Measurements from ENCODE around the gene JPH4. TPM values are rescaled to one million over a fixed set of nuclear protein-coding genes. Genes with fewer than 3 reads are reported as not detected.

JPH4 gene
- total RNA-seq, 1 experiment from 2014 or later, result not detected

DNA sequence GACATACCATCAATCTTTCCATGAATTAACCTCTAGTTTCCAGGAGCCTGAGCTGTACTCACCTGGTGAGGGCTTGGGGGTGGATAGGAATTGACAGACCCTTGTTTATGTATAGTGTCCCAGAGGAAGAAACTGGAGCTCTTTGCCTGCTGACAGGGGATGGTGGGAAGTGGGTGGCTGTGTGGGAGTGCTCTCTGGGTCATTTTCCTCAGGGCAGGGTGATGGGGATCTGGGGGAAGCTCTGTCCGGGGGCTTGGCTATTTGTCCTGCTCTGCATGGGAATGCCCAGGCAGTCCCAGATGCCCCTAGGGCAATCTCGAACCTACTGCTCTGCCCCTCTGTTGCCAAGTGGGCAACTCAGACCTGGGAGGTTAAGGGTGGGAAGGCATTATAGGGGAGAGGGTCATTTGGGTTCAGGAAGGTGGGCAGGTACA lies 35.8 kb upstream of the JPH4 start:
- ChIA-PET POLR2A (interaction anchor here (0.7 kb wide), 1 partner anchor 316 kb away, joined by 3 read pairs; no protein-coding TSS in a partner anchor), CTCF (interaction anchor here (1.4 to 1.5 kb wide), 2 partner anchors 18 to 316 kb away, joined by 4 to 6 read pairs; no protein-coding TSS in a partner anchor)
- BruUV-seq (replicated peaks), result no TSS peak
- H3K4me3 Mint-ChIP-seq (ENCODE audit: unreplicated experiment), result no peak overlapping the region
- DNase-seq (ENCODE audit: unreplicated experiment), result no peak
- H3K9me3 Mint-ChIP-seq (ENCODE audit: unreplicated experiment), result no peaks in the 10 kb centered on the region
- H3K27me3 Mint-ChIP-seq (ENCODE audit: insufficient read depth, unreplicated experiment), result peaks cover 51% of the 10 kb centered on the region
- no peaks in the 10 kb centered on the region for H3K4me1 Mint-ChIP-seq (ENCODE audit: insufficient read depth, unreplicated experiment)
- TF ChIP-seq, protein P1, sequence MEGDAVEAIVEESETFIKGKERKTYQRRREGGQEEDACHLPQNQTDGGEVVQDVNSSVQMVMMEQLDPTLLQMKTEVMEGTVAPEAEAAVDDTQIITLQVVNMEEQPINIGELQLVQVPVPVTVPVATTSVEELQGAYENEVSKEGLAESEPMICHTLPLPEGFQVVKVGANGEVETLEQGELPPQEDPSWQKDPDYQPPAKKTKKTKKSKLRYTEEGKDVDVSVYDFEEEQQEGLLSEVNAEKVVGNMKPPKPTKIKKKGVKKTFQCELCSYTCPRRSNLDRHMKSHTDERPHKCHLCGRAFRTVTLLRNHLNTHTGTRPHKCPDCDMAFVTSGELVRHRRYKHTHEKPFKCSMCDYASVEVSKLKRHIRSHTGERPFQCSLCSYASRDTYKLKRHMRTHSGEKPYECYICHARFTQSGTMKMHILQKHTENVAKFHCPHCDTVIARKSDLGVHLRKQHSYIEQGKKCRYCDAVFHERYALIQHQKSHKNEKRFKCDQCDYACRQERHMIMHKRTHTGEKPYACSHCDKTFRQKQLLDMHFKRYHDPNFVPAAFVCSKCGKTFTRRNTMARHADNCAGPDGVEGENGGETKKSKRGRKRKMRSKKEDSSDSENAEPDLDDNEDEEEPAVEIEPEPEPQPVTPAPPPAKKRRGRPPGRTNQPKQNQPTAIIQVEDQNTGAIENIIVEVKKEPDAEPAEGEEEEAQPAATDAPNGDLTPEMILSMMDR (IDR thresholded peaks at IDR 0.05; ENCODE audit: unreplicated experiment), result no peak
- no peak overlapping the region for H3K27ac Mint-ChIP-seq (ENCODE audit: low read depth, unreplicated experiment)
- intact Hi-C loops (cut with micrococcal nuclease), result no loop called here
- H3K36me3 Mint-ChIP-seq (ENCODE audit: insufficient read depth, unreplicated experiment), result no peaks in the 10 kb centered on the region

DNA sequence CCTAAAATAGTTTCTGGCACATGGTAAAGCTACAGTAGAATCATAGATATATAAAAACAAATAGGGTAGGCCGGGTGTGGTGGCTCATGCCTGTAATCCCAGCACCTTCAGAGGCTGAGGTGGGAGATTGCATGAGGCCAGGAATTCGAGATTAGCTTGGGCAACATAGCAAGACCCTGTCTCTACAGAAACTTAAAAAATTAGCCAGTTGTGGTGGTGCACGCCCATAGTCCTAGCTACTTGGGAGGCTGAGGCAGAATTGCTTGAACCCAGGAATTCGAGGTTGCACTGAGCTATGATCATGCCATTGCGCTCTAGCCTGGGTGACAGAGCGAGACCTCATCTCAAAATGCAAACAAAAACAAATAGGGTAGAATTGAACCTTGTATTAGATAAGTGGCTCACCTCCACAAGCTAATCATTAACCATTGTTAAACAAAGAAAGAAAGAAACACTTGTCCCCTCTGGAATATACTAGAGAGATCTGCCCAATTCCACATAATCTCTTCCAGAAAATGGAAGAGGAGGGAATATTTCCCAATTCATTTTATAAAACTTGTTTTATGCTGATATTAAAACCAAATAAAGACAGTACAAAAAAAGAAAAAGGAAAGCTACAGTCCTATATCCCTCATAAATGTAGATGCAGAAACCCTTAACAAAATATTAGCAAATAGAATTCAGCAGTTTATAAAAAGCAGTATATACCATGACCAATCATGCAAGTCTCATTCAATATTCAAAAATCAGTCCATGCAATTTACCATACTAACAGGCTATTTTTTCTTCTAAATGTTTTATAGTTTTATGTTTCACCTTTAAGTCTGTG lies 34.9 kb upstream of the JPH4 start:
- H3K36me3 Mint-ChIP-seq (ENCODE audit: insufficient read depth, unreplicated experiment), result no peaks in the 10 kb centered on the region
- BruUV-seq (replicated peaks), result no TSS peak
- H3K27me3 Mint-ChIP-seq (ENCODE audit: insufficient read depth, unreplicated experiment), result peaks cover 51% of the 10 kb centered on the region
- TF ChIP-seq, protein P1 (IDR thresholded peaks at IDR 0.05; ENCODE audit: unreplicated experiment), result no peak
- H3K4me1 Mint-ChIP-seq (ENCODE audit: insufficient read depth, unreplicated experiment), result no peaks in the 10 kb centered on the region
- H3K4me3 Mint-ChIP-seq (ENCODE audit: unreplicated experiment), result no peak overlapping the region
- H3K27ac Mint-ChIP-seq (ENCODE audit: low read depth, unreplicated experiment), result no peak overlapping the region
- POLR2A ChIA-PET, result interaction anchor here (0.7 to 1.0 kb wide), 2 partner anchors 50 to 317 kb away, joined by 3 read pairs; no protein-coding TSS in a partner anchor
- no peak for DNase-seq (ENCODE audit: unreplicated experiment)
- H3K9me3 Mint-ChIP-seq (ENCODE audit: unreplicated experiment), result no peaks in the 10 kb centered on the region
- CTCF ChIA-PET, result interaction anchor here (1.4 to 3.9 kb wide), 2 partner anchors 19 to 317 kb away, joined by 4 to 19 read pairs; no protein-coding TSS in a partner anchor
- intact Hi-C loops (cut with micrococcal nuclease), result no loop called here

DNA sequence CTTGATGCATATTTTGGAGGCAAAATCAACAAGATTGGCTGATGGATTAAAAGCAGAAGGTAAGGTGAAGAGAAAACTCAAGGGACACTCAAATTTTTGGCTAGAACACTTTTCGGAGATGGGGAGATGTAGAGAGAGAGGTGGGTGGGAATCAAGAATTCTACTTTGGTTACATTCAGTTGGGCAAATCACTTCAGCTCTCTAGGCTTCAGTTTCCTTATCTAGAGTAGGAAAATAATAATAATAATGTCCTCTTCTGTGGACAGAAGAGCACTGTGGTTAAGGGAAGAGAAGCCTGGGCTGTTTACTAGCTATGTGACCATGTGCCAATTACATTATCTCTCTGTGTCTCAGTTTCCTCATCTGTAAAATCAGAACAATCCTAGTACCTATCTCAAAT lies 34.2 kb upstream of the JPH4 start:
- CTCF ChIA-PET, result interaction anchor here (3.9 kb wide), 1 partner anchor 19 kb away, joined by 19 read pairs; no protein-coding TSS in a partner anchor
- no TSS peak for BruUV-seq (replicated peaks)
- TF ChIP-seq, protein P1 (IDR thresholded peaks at IDR 0.05; ENCODE audit: unreplicated experiment), result no peak
- no peak overlapping the region for H3K4me3 Mint-ChIP-seq (ENCODE audit: unreplicated experiment)
- no peak overlapping the region for H3K27ac Mint-ChIP-seq (ENCODE audit: low read depth, unreplicated experiment)
- H3K27me3 Mint-ChIP-seq (ENCODE audit: insufficient read depth, unreplicated experiment), result peaks cover 46% of the 10 kb centered on the region
- H3K9me3 Mint-ChIP-seq (ENCODE audit: unreplicated experiment), result no peaks in the 10 kb centered on the region
- no peaks in the 10 kb centered on the region for H3K36me3 Mint-ChIP-seq (ENCODE audit: insufficient read depth, unreplicated experiment)
- POLR2A ChIA-PET, result interaction anchor here (1.0 kb wide), 1 partner anchor 50 kb away, joined by 3 read pairs; no protein-coding TSS in a partner anchor
- H3K4me1 Mint-ChIP-seq (ENCODE audit: insufficient read depth, unreplicated experiment), result no peaks in the 10 kb centered on the region
- DNase-seq (ENCODE audit: unreplicated experiment), result no peak
- intact Hi-C loops (cut with micrococcal nuclease), result no loop called here

DNA sequence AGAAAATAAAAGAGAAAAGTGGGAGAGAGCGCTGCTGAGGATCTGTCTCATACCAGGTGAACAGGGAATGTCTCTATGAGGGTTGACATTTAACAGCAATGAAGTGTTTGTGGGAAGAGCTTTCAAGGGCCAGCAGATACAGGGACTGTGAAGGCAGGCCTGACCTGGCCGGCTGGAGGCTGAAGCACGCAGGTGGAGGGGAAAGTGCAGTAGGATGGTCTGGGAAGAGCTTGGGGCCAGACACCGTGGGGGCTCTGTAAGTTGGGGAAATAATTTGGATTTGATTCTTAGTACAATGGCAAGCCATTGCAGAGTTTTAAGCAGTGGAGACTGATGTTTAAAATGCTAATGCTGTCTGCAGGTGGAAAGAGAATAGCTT lies 33.8 kb upstream of the JPH4 start:
- ChIA-PET CTCF (interaction anchor here (1.5 to 3.9 kb wide), 2 partner anchors 20 to 23 kb away, joined by 8 to 19 read pairs; no protein-coding TSS in a partner anchor), POLR2A (interaction anchor here (0.6 to 1.0 kb wide), 2 partner anchors 49 to 684 kb away, joined by 3 read pairs; no protein-coding TSS in a partner anchor)
- TF ChIP-seq, protein P1 (IDR thresholded peaks at IDR 0.05; ENCODE audit: unreplicated experiment), result no peak
- Mint-ChIP-seq H3K36me3 (ENCODE audit: insufficient read depth, unreplicated experiment) (no peaks in the 10 kb centered on the region), H3K4me3 (ENCODE audit: unreplicated experiment) (no peak overlapping the region), H3K27ac (ENCODE audit: low read depth, unreplicated experiment) (no peak overlapping the region), H3K4me1 (ENCODE audit: insufficient read depth, unreplicated experiment) (no peaks in the 10 kb centered on the region), H3K27me3 (ENCODE audit: insufficient read depth, unreplicated experiment) (peaks cover 46% of the 10 kb centered on the region), H3K9me3 (ENCODE audit: unreplicated experiment) (no peaks in the 10 kb centered on the region)
- no TSS peak for BruUV-seq (replicated peaks)
- intact Hi-C loops (cut with micrococcal nuclease), result no loop called here
- DNase-seq (ENCODE audit: unreplicated experiment), result no peak
